Stomach smooth muscle (tissue), 2 donors: ENCODE results near the gene RNF26.
"Not testable (repeated sequence)": the region's sequence is repeated elsewhere in the genome, so short reads cannot be mapped to it uniquely, and the experiment has no call there.

Source experiments
- H3K27ac ChIP-seq: one replicate; pipeline ENCODE4 v1.7.0; 2013; ENCODE audit warnings: mild to moderate bottlenecking, low read length, inconsistent platforms
- H3K27me3 ChIP-seq, 2 donors: one replicate each; pipeline ENCODE4 v1.7.0; 2013; ENCODE audit warnings: low read length in 2 of 2; ENCODE audit not compliant: insufficient read depth in 2 of 2, control insufficient read depth in 1 of 2
- H3K36me3 ChIP-seq, 2 donors: one replicate each; pipeline ENCODE4 v1.7.0; 2013; ENCODE audit warnings: low read length in 2 of 2; ENCODE audit not compliant: control insufficient read depth in 2 of 2, insufficient read depth in 2 of 2
- H3K4me1 ChIP-seq: one replicate; pipeline ENCODE4 v1.7.0; 2013; ENCODE audit warnings: low read length; ENCODE audit not compliant: control insufficient read depth, insufficient read depth
- H3K4me3 ChIP-seq, 2 donors: one replicate each; pipeline ENCODE4 v1.7.0; 2013; ENCODE audit warnings: low read length in 2 of 2
- H3K9ac ChIP-seq, 2 donors: one replicate each; pipeline ENCODE4 v1.7.0; 2013; ENCODE audit warnings: low read length in 2 of 2, mild to moderate bottlenecking in 1 of 2
- H3K9me3 ChIP-seq, 2 donors: one replicate each; pipeline ENCODE4 v1.7.0; 2013; ENCODE audit warnings: low read length in 2 of 2; ENCODE audit not compliant: control insufficient read depth in 2 of 2
- donor health status: healthy.
- donor health status: Pancreatic carcinoma.

RNF26 gene

DNA sequence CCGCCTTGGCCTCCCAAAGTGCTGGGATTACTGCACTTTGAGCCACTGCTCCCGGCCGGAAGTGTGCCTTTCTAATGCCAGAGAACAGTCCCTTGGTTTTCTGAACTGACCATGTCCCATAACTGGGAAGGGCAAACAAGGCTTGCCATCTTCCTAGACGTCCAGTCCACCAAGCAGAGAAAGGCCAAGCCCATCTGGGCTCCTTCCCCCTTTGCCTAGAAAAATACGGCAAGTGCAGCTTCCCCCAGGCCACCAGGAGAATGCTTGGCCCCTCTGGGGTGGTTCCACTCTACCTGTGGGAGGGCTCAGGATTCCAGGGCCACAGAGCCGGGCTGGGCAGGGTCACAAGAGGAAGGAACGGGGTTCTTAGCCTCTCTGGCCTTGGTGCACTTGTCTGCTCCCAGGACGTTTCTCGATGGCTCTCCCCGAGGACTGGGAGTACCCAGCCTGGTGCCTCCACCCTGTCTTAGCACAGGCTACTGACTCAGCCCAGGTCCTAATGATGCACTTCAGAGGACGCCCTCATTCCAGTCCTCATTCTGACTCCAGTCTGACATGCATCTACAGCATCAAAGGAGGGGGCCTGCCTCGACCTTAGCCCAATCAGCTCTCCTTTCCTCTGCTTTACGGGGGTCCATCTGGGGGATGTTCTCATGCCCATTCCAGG lies 46.0 kb downstream of the RNF26 start:
- Histone ChIP-seq H3K36me3 (no peaks in the 10 kb centered on the region), H3K4me1 (peaks cover 44% of the 10 kb centered on the region), H3K9ac (peak overlapping the region in 1 of 2 donors; percentile 60), H3K27me3 (no peaks in the 10 kb centered on the region), H3K4me3 (peak overlapping the region; percentile 74 to 86), H3K27ac (no peak overlapping the region), H3K9me3 (no peaks in the 10 kb centered on the region)

DNA sequence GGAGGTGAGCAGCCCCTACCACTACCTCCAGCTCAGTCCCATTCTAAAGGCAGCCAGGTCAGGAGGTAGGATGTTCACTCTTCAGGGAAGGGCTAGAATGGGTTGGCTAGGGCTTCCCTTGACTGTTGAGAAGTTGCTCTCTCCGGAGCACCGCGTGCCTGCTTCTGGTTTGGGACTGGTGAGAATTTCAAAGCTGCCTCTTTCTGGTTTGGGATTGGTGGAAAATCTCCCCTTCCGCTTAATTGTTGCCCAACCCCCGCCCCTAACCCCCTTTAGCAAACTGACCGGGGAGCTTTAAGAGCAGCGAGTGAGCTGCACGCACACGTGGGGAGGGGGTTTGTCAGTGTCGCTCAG lies 46.5 kb downstream of the RNF26 start:
- H3K4me1 ChIP-seq, result peaks cover 39% of the 10 kb centered on the region
- no peaks in the 10 kb centered on the region for H3K36me3 ChIP-seq
- no peaks in the 10 kb centered on the region for H3K27me3 ChIP-seq
- H3K4me3 ChIP-seq, result peak overlapping the region; percentile 74 to 86
- peak overlapping the region; percentile 60 to 88 for H3K9ac ChIP-seq
- no peaks in the 10 kb centered on the region for H3K9me3 ChIP-seq
- H3K27ac ChIP-seq, result peak overlapping the region; percentile 67

DNA sequence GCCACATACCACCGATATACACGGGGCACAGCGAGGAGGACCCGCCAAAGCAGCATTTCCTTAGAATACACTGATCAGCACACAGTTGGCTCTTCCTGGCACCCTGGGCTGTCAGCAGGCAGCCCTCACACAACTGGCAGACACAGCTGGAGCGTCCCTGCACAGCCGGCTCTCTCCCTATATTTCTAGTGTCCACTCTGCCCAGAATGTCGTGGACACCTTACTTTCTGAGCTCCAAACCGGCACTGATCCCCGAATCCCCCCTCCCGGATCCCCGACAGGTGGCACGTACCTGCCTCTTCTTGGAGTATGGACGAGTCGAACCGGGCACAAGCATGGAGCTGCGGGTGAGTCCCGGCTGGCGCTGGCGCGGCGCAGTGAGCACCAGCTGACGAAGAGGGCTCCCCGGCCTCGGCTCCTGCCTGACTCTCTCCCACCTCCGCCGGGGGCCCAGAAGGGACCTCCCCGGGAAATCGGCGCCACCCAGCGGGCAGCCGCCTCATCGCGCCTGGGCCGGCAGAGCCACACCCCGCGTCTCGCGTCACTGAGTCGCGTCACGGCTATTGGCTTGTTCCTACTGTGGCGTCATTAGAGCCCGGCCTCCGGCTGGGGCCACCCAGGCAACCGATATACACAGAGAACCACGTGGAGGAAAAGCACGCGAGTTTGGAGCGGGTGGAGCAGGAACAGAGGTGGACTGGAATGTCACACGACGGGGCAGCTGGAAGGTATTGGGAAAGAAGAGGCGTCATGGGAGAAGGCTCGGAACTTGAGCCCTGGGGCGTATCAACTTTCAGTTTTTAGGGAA lies 47.1 kb downstream of the RNF26 start, which contains the start of gene USP2:
TSS of gene USP2 (minus strand) at position 510 of the 808 bp plus-strand sequence. CDS start 8,210 bp downstream, outside the sequence.
- H3K4me3 ChIP-seq, result peak within 1 kb of the TSS; percentile 74 to 86
- no peaks in the 10 kb centered on the region for H3K9me3 ChIP-seq
- H3K9ac ChIP-seq, result peak within 1 kb of the TSS; percentile 60 to 88
- H3K4me1 ChIP-seq, result peaks cover 33% of the 10 kb centered on the region
- no peaks in the 10 kb centered on the region for H3K36me3 ChIP-seq
- peak within 1 kb of the TSS; percentile 67 for H3K27ac ChIP-seq
- no peaks in the 10 kb centered on the region for H3K27me3 ChIP-seq

DNA sequence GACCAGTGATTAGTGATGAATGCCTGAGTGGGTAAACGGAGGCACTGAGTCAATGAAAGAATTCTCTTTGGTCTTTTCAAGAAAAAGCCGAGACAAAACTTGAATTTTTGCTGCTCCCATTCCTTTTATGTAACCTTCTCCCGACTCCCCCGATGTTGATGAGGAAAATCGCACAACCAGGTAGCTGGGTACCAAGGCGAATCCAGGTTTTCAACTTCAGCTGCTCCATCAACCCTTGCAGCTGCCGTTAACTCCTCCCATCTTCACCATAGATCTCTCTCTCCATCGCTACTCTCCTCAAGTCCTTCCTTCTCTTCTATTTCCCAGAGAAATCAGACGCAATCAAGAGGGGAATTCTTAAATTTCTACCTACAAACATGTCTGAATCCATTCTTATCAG lies 47.8 kb downstream of the RNF26 start:
- no peaks in the 10 kb centered on the region for H3K36me3 ChIP-seq
- no peaks in the 10 kb centered on the region for H3K9me3 ChIP-seq
- peak overlapping the region; percentile 67 for H3K27ac ChIP-seq
- H3K27me3 ChIP-seq, result no peaks in the 10 kb centered on the region
- peaks cover 26% of the 10 kb centered on the region for H3K4me1 ChIP-seq
- peak overlapping the region; percentile 54 to 86 for H3K4me3 ChIP-seq
- peak overlapping the region; percentile 51 to 57 for H3K9ac ChIP-seq

DNA sequence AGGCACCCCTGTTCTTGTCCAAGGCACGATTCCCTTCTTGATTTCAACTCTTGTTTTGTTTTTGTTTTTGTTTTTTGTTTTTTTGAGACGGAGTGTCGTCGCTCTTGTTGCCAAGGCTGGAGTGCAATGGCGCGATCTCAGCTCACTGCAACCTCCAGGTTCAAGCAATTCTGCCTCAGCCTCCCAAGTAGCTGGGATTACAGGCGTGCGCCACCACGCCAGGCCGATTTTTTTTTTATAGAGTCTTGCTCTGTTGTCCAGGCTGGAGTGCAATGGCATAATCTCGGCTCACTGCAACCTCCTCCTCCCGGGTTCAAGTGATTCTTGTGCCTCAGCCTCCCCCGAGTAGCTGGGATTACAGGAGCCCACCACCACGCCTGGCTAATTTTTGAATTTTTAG lies 48.2 kb downstream of the RNF26 start:
- H3K9ac ChIP-seq, H3K27ac ChIP-seq, H3K27me3 ChIP-seq, H3K9me3 ChIP-seq, H3K36me3 ChIP-seq: not testable (repeated sequence)
- Histone ChIP-seq H3K4me1 (peaks cover 22% of the 10 kb centered on the region), H3K4me3 (peak overlapping the region in 1 of 2 donors; percentile 86)

DNA sequence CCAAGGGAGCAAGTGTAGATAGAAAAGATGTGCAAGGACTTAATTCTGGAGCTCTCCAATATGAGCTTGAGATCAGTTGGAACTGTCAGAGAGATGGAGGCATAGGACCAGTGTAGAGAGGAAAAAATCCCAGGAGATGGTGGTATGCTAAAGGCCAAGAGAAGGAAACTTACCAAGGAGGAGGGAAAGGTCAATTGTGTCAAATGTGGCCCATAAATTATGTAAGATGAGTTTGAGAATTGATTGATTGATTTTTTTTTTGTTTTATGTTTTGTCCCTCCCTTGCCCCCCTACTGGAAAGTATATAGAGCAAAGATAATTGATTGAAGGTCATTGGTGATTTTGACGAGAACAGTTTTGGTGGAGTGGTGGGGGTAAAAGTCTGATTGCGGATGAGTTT lies 50.0 kb downstream of the RNF26 start:
- H3K9me3 ChIP-seq, result no peaks in the 10 kb centered on the region

More for the DNA sequence above, 50.0 kb downstream of the RNF26 start:
- H3K4me3 ChIP-seq, result no peak overlapping the region
- H3K36me3 ChIP-seq, result no peaks in the 10 kb centered on the region
- peaks cover 21% of the 10 kb centered on the region for H3K4me1 ChIP-seq
- H3K9ac ChIP-seq, result no peak overlapping the region
- H3K27ac ChIP-seq, result no peak overlapping the region
- no peaks in the 10 kb centered on the region for H3K27me3 ChIP-seq
